Measurements from ENCODE around the gene CPPED1. TPM values are rescaled to one million over a fixed set of nuclear protein-coding genes. Genes with fewer than 3 reads are reported as not detected.

CPPED1 gene
- total RNA-seq, 1 experiment from 2014 or later = 7.9 TPM

GRCh38 chr16:12672986-12673385 lies 130.7 kb downstream of the CPPED1 start:
- no peaks in the 10 kb centered on the region for H3K9me3 Mint-ChIP-seq
- H3K4ac ChIP-seq (ENCODE audit: low read depth, low read length) = no peak overlapping the region
- H3K9ac ChIP-seq (ENCODE audit: extremely low read depth, insufficient read length, low read length) = no peak overlapping the region
- H3K27me3 ChIP-seq (ENCODE audit: insufficient read depth, low read length) = no peaks in the 10 kb centered on the region
- no peak overlapping the region for H4K91ac ChIP-seq (ENCODE audit: insufficient read length, low read depth, low read length)
- no peak overlapping the region for H2BK5ac ChIP-seq (ENCODE audit: insufficient read length, low read length)
- no peak overlapping the region for H4K5ac ChIP-seq (ENCODE audit: insufficient read length, low read depth, low read length)
- H3K18ac ChIP-seq (ENCODE audit: insufficient read length, low read depth, low read length) = no peak overlapping the region
- no peak overlapping the region for H2AK5ac ChIP-seq (ENCODE audit: insufficient read length, low read length)
- DNase-seq = no peak
- H3K4me1 ChIP-seq (ENCODE audit: insufficient read depth, low read length) = no peaks in the 10 kb centered on the region
- TF ChIP-seq CTCF (conservative IDR thresholded peaks at IDR 0.05) = no peak
- no peaks in the 10 kb centered on the region for H3K23me2 ChIP-seq (ENCODE audit: insufficient read length, low read depth, low read length, poor library complexity, severe bottlenecking)
- H2BK12ac ChIP-seq (ENCODE audit: insufficient read length, low read depth, low read length) = no peak overlapping the region
- H3K79me1 ChIP-seq (ENCODE audit: insufficient read depth, low read depth, low read length, poor library complexity, severe bottlenecking) = no peaks in the 10 kb centered on the region
- H3K27me3 Mint-ChIP-seq (ENCODE audit: low read depth) = no peaks in the 10 kb centered on the region
- peak overlapping the region in 1 of 3 experiments; percentile 59; a peak in 2 of 7 replicates for H3K27ac Mint-ChIP-seq
- H3K23ac ChIP-seq (ENCODE audit: insufficient read length, low read depth, low read length) = no peak overlapping the region
- H3K4me1 Mint-ChIP-seq = peaks cover 16 to 19% of the 10 kb centered on the region in 2 experiments
- no peak overlapping the region for H3K56ac ChIP-seq (ENCODE audit: insufficient read length, low read depth, low read length)
- H3K9me3 ChIP-seq (ENCODE audit: control insufficient read depth, low read depth, low read length) = no peaks in the 10 kb centered on the region
- no peak overlapping the region for H3K4me3 Mint-ChIP-seq
- H3K4me2 ChIP-seq (ENCODE audit: insufficient read depth, insufficient read length, low read length) = no peak overlapping the region
- no peaks in the 10 kb centered on the region for H3K79me2 ChIP-seq (ENCODE audit: insufficient read depth, low read length)
- H4K20me1 ChIP-seq (ENCODE audit: control insufficient read depth, insufficient read depth, insufficient read length) = no peaks in the 10 kb centered on the region
- no peak overlapping the region for H2BK15ac ChIP-seq (ENCODE audit: low read depth, low read length)
- H2BK120ac ChIP-seq (ENCODE audit: low read depth, low read length, poor library complexity, severe bottlenecking) = no peak overlapping the region
- H2BK20ac ChIP-seq (ENCODE audit: low read depth, low read length, poor library complexity, severe bottlenecking) = no peak overlapping the region
- H3K36me3 Mint-ChIP-seq (ENCODE audit: insufficient read depth in 1 of 3, low read depth in 3 of 3) = peaks cover 0 to 5% (median under 1%) of the 10 kb centered on the region in 3 experiments; a peak in 2 of 7 replicates
- no peak overlapping the region for H3K14ac ChIP-seq (ENCODE audit: insufficient read depth, low read length)
- no peak overlapping the region for H4K8ac ChIP-seq (replicated peaks; ENCODE audit: insufficient read length, low read depth, low read length)
- WGBS (ENCODE audit: extremely low coverage, insufficient read length, low lambda C conversion rate) = no CpG with 5 or more reads among the region's 8 CpGs
- no peak overlapping the region for H2AFZ ChIP-seq (ENCODE audit: low read length)
- no peak overlapping the region for H3T11ph ChIP-seq (ENCODE audit: low read length)
- H3K27ac ChIP-seq (ENCODE audit: insufficient read length, low read depth, low read length) = no peak overlapping the region
